Muscle layer of colon (tissue), 2 donors: ENCODE results near the gene GMNN.
"Not testable (repeated sequence)": the region's sequence is repeated elsewhere in the genome, so short reads cannot be mapped to it uniquely, and the experiment has no call there.

Source experiments
- H3K27ac ChIP-seq: one replicate; pipeline ENCODE4 v1.7.0; 2013; ENCODE audit warnings: low read depth, mild to moderate bottlenecking, low read length, moderate library complexity
- H3K27me3 ChIP-seq, 2 donors: one replicate each; pipeline ENCODE4 v1.7.0; 2013; ENCODE audit warnings: low read length in 2 of 2, mild to moderate bottlenecking in 2 of 2; ENCODE audit not compliant: insufficient read depth in 2 of 2, control insufficient read depth in 1 of 2
- H3K36me3 ChIP-seq: one replicate; pipeline ENCODE4 v1.7.0; 2013; ENCODE audit warnings: mild to moderate bottlenecking, low read length; ENCODE audit not compliant: insufficient read depth
- H3K4me1 ChIP-seq: one replicate; pipeline ENCODE4 v1.7.0; 2013; ENCODE audit warnings: mild to moderate bottlenecking, low read length; ENCODE audit not compliant: insufficient read depth
- H3K4me3 ChIP-seq, 2 donors: one replicate each; pipeline ENCODE4 v1.7.0; 2013; ENCODE audit warnings: low read length in 2 of 2, low read depth in 1 of 2, mild to moderate bottlenecking in 1 of 2, moderate library complexity in 1 of 2
- H3K9ac ChIP-seq: one replicate; pipeline ENCODE4 v1.7.0; 2013; ENCODE audit warnings: low read length
- H3K9me3 ChIP-seq: one replicate; pipeline ENCODE4 v1.7.0; 2013; ENCODE audit warnings: mild to moderate bottlenecking, low read length
- donor health status: abdominal sarcoma.
- donor health status: Adenocarcinoma of cecum.

The GMNN gene

DNA sequence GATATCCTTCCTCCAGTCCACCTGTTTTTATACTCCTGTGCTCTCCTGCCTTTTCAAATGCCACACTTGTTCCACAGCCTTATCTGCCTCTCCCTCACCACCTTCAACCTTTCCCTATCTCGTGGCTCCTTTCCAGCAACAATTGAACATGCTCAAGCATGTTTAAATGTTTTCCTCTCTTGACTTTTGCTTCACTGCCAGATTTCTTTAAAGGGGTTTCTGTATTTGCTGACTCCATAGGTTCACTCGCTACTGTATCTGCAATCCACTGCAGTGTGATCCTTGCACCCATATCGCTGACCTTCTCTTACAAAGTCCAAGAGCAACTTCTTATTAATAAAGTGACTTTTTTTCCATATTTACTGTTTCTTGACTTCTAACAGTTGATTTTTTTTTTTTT, 11.2 kb upstream of the GMNN start:
- Histone ChIP-seq H3K4me3 (no peak overlapping the region), H3K4me1 (no peaks in the 10 kb centered on the region), H3K27ac (no peak overlapping the region), H3K27me3 (no peaks in the 10 kb centered on the region), H3K9ac (no peak overlapping the region), H3K36me3 (no peaks in the 10 kb centered on the region), H3K9me3 (no peaks in the 10 kb centered on the region)

DNA sequence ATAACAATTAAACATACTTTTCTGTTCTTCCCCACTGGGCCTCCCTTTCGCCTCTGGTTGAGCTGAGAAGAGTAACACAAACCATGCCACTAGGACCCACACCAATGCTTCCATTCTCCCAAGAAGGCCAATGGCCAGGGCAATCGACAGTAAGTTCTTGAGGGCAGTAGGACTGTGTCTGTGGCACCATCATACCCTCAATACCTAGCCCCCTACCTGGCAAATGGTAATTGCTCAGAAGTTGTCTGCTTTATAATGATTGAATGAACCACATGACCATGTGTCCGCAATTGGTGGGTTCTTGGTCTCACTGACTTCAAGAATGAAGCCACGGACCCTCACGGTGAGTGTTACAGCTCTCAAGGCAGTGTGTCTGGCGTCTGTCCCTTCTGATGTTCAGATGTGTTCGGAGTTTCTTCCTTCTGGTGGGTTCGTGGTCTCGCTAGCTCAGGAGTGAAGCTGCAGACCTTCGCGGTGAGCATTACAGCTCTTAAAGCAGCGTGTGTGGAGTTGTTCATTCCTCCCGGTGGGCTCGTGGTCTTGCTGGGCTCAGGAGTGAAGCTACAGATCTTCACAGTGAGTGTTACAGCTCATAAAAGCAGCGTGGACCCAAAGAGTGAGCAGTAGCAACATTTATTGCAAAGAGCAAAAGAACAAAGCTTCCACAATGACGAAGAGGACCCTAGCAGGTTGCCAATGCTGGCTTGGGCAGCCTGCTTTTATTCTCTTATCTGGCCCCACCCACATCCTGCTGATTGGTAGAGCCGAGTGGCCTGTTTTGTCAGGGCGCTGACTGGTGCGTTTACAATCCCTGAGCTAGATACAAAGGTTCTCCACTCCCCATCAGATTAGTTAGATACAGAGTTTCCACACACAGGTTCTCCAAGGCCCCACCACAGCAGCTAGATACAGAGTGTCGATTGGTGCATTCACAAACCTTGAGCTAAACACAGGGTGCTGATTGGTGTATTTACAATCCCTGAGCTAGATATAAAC, 9.6 kb upstream of the GMNN start:
- H3K27me3 ChIP-seq, H3K9ac ChIP-seq: not testable (repeated sequence)

DNA sequence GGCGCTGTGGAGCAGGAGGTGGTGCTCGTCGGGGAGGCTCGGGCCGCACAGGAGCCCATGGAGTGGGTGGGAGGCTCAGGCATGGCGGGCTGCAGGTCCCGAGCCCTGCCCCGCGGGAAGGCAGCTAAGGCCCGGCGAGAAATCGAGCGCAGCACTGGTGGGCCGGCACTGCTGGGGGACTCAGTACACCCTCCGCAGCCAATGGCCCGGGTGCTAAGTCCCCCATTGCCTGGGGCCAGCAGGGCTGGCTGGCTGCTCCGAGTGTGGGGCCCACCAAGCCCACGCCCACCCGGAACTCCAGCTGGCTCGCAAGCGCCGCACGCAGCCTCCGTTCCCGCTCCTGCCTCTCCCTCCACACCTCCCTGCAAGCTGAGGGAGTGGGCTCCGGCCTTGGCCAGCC, 8.8 kb upstream of the GMNN start:
- not testable (repeated sequence) for H3K36me3 ChIP-seq, H3K9ac ChIP-seq, H3K27ac ChIP-seq, H3K9me3 ChIP-seq, H3K27me3 ChIP-seq, H3K4me1 ChIP-seq, H3K4me3 ChIP-seq

More for the DNA sequence above, 9.6 kb upstream of the GMNN start:
- H3K4me3 ChIP-seq, H3K4me1 ChIP-seq, H3K36me3 ChIP-seq, H3K27ac ChIP-seq, H3K9me3 ChIP-seq: not testable (repeated sequence)

DNA sequence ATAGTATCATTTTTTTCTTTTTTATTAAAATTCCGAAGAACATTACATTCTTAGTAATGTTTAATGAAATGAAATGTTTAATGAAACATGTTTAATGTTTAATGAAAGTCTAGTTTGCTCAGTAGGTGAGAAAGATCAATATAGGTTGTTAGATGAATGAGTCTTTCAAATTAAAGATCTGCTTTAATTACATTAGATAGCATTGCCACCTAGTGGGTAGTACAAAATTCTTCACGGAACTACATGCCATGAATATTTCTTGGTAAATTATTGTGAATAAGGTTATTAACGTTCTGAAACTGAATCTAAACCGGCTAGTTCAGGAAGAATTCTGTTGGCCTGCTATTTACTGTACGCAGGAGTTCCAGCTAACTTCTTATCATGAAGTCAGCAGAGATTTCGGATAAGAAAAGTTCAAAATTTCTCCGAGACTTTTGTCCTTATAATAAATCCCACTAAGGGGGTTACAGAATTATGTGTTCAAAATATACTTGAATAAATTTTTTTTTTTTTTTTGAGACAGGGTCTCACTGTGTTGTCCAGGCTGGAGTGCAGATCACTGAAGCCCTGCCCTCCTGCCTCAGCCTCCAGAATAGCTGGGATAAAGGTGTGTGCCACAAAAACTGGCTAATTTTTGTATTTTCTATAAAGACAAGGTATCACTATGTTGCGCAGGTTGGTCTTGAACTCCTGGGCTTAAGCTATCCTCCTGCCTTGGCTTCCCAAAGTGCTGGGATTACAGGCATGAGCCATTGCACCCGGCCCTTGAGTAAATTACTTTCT, 7.9 kb upstream of the GMNN start:
- H3K27ac ChIP-seq = no peak overlapping the region
- no peaks in the 10 kb centered on the region for H3K9me3 ChIP-seq
- H3K36me3 ChIP-seq = no peaks in the 10 kb centered on the region
- H3K9ac ChIP-seq = no peak overlapping the region
- H3K4me3 ChIP-seq = no peak overlapping the region
- no peaks in the 10 kb centered on the region for H3K27me3 ChIP-seq
- no peaks in the 10 kb centered on the region for H3K4me1 ChIP-seq

DNA sequence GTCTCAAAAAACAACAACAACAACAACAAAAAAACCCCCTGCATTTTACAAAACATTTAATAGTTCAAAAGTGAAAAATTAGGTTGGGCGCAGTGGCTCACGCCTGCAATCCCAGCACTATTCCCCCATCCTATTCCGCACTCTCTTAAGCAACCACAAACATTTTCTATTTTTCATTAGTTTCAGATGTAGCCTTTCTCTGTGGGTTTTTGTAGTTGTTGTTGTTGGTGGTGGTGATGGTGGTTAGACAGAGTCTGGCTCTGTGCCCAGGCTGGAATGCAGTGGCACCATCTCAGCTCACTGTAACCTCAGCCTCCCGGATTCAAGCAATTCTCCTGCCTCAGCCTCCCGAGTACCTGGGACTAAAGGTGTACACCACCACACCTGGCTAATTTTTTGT, 6.4 kb upstream of the GMNN start:
- H3K27me3 ChIP-seq = no peaks in the 10 kb centered on the region
- no peak overlapping the region for H3K9ac ChIP-seq
- H3K9me3 ChIP-seq = no peaks in the 10 kb centered on the region
- H3K36me3 ChIP-seq = no peaks in the 10 kb centered on the region
- H3K4me1 ChIP-seq = no peaks in the 10 kb centered on the region
- no peak overlapping the region for H3K4me3 ChIP-seq
- no peak overlapping the region for H3K27ac ChIP-seq

DNA sequence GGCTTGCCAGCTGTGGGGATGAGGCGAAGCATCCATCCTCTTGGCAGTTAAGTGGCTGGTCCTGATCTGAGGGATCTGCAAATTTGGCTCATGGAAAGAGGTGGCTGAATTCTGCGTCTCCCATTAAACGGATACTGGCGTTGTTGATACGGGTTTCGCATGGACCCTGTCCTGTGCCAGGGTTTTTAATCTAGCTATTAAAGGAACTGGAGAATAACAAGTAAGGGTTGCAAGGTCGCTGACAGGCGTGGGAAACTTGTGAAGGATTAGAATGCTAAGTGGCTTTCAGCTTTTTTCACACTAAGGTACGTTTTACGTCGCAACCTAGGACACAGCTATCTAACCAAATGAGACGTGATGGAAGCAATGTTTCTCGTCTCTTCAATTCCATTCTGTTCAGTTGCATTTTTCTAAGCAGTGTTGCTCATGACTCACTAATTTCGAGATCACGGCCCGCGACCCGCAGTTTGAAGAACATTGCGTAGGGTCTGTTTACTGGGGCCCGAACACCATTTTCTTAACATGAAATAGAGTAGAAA, 852 bp downstream of the GMNN start:
- H3K4me3 ChIP-seq = peak overlapping the region; percentile 95 to 97
- no peaks in the 10 kb centered on the region for H3K9me3 ChIP-seq
- no peaks in the 10 kb centered on the region for H3K27me3 ChIP-seq
- peak overlapping the region; percentile 37 for H3K9ac ChIP-seq
- H3K36me3 ChIP-seq = peaks cover 2% of the 10 kb centered on the region
- peak overlapping the region; percentile 98 for H3K27ac ChIP-seq
- no peaks in the 10 kb centered on the region for H3K4me1 ChIP-seq

DNA sequence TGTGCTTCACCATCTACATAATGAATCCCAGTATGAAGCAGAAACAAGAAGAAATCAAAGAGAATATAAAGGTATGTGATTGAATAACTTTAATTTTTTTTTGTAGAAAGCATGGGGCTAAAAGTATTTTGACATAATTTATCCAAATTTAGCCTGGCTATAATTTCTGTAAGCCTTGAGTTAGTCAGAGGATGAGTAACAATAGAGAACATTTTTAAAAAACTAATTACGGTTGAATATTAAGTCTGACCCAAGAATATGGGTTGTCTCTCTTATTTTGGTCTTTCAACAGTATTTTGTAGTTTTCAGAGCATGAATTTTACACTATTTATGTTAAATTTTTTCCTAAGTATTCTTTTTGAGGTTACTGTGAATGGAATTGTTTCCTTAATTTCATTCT, 2.5 kb downstream of the GMNN start:
- no peaks in the 10 kb centered on the region for H3K27me3 ChIP-seq
- no peak overlapping the region for H3K27ac ChIP-seq
- no peaks in the 10 kb centered on the region for H3K4me1 ChIP-seq
- H3K9me3 ChIP-seq = no peaks in the 10 kb centered on the region
- H3K36me3 ChIP-seq = peaks cover 4% of the 10 kb centered on the region
- no peak overlapping the region for H3K9ac ChIP-seq
- H3K4me3 ChIP-seq = no peak overlapping the region

DNA sequence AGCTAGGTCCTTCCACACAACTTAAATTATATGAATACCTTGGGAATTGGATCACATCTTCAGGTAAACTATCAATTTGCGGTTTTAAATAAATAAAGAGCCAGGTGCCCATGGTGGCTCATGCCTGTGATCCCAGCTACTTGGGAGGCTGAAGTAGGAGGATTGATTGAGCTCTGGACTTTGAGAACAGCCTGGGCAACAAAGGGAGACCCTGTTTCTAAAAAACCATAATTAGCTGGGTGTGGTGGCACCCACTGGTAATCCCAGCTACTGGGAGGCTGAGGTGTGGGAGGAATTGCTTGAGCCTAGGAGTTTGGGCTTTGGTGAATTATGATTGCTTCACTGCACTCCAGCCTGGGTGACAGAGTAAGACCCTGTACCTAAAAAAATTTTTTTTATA, 3.4 kb downstream of the GMNN start:
- H3K9me3 ChIP-seq = no peaks in the 10 kb centered on the region
- H3K36me3 ChIP-seq = peaks cover 4% of the 10 kb centered on the region
- no peaks in the 10 kb centered on the region for H3K27me3 ChIP-seq
- H3K4me1 ChIP-seq = no peaks in the 10 kb centered on the region
- no peak overlapping the region for H3K9ac ChIP-seq
- H3K4me3 ChIP-seq = no peak overlapping the region
- no peak overlapping the region for H3K27ac ChIP-seq

DNA sequence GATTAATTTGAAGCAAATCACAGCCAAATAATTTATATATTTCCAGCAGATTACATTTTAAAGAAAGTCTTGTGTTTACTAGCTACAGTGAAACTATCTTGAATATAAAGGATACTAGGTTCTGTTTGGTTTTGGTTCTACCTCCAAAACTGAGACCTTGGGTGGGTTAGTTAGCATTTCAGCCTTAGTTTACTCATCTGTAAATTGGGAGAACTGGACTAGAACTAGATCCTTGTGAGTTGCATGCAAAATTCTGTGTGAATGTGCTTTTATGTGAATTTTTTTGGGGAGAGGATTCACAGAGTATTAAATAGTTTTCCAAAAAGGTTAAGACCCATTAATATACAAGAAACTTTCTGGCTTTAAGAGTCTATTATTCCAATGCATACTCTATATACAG, 4.1 kb downstream of the GMNN start:
- Histone ChIP-seq H3K4me3 (no peak overlapping the region), H3K9me3 (no peaks in the 10 kb centered on the region), H3K36me3 (peaks cover 4% of the 10 kb centered on the region), H3K27me3 (no peaks in the 10 kb centered on the region), H3K27ac (no peak overlapping the region), H3K4me1 (no peaks in the 10 kb centered on the region), H3K9ac (no peak overlapping the region)

DNA sequence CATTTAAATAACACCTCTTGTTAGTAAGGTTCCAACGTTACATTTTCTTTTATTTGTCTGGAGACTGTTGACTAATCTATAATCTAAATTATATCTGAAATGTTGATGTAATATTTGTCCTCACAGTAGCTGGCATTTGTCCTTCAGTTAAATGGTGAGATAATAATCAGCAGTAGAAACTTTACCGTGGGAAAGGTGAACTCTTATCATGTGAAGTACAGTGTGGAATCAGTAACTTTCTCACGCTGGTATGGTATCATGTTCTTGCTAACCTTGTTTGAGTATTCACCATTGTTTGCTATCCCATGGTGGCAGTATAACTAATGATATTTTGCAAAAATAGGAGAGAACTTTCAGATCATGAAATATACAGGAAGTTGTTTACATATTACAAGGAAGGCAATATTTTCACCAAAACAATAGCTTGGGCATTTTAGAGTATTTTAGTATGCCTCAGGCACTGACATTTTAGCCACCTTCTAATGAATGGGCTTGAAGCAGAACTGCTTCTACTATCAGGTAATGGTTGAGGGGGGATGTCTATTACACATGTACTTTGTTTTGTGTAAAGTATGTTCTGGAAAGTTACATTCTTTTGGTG, 4.8 kb downstream of the GMNN start:
- Histone ChIP-seq H3K27me3 (no peaks in the 10 kb centered on the region), H3K27ac (no peak overlapping the region), H3K36me3 (peaks cover 4% of the 10 kb centered on the region), H3K4me1 (no peaks in the 10 kb centered on the region), H3K4me3 (no peak overlapping the region), H3K9me3 (no peaks in the 10 kb centered on the region), H3K9ac (no peak overlapping the region)

DNA sequence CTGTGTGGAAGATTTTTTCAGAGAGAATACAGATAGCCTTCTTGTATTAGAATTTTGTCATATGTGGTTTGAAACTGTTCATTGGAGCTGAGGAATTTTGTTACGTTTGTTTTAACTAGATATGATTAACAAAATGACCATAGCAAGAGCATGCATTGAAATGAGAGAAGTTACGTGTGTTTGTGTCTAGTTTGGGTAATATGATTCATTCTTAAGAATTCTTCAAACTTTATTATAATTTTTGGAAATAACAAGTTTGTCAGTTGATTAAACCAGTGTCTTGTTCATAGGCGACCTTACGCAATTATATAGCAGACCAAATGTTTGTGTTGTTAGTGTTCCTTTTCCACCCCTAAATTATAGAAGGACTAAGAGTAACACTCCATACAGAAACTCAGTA, 5.5 kb downstream of the GMNN start:
- Histone ChIP-seq H3K9me3 (no peaks in the 10 kb centered on the region), H3K4me3 (no peak overlapping the region), H3K9ac (no peak overlapping the region), H3K27ac (no peak overlapping the region), H3K27me3 (no peaks in the 10 kb centered on the region), H3K4me1 (no peaks in the 10 kb centered on the region), H3K36me3 (peaks cover 4% of the 10 kb centered on the region)
